ENCODE results near the gene PTPRN2.

- no peak for TF ChIP-seq E2F8 (IDR thresholded peaks at IDR 0.05; ENCODE audit: low read depth, partially characterized antibody)
- no peak for TF ChIP-seq FOXJ3 (CRISPR knock-in tag; IDR thresholded peaks at IDR 0.05)
- TF ChIP-seq SRSF9 (IDR thresholded peaks at IDR 0.05; ENCODE audit: borderline replicate concordance, low read depth, low read length), result no peak
- TF ChIP-seq ZBTB43 (CRISPR knock-in tag; IDR thresholded peaks at IDR 0.05), result no peak
- no peak for TF ChIP-seq ATF2 (CRISPR knock-in tag; IDR thresholded peaks at IDR 0.05)
- TF ChIP-seq BHLHE40 (IDR thresholded peaks at IDR 0.05; ENCODE audit: low read length), result no peak
- no peak for TF ChIP-seq CTCF (IDR thresholded peaks at IDR 0.05 in 2 of 3, conservative IDR thresholded peaks at IDR 0.05 in 1 of 3; ENCODE audit: insufficient read depth in 2 of 3, low read depth in 1 of 3, low read length in 3 of 3)
- no peak; the same call in 1 of the 2 replicates for TF ChIP-seq EZH2 (IDR thresholded peaks at IDR 0.05; ENCODE audit: borderline replicate concordance, low read depth, low read length)
- TF ChIP-seq HNRNPL (IDR thresholded peaks at IDR 0.05; ENCODE audit: low read depth, low read length), result no peak
- TF ChIP-seq ZNF561 (CRISPR knock-in tag; conservative IDR thresholded peaks at IDR 0.05), result no peak
These were observed 85.4 kb downstream of the PTPRN2 start for GRCh38 chr7:158502068-158502750.
